GM23248 (cell line): ENCODE measurements around the gene MAGI1.

Source experiments
- EZH2 ChIP-seq: fragments of 200-600 bp; sonication (generic); IDR thresholded peaks from 2 replicates; pipeline ENCODE4 v1.6.1; 2018; ENCODE audit warnings: antibody characterized with exemption, mild to moderate bottlenecking; ENCODE audit not compliant: insufficient read depth, poor library complexity, severe bottlenecking
- EZH2phosphoT487 ChIP-seq: fragments of 200-600 bp; sonication (generic); IDR thresholded peaks from 2 replicates; pipeline ENCODE4 v1.6.1; 2018; ENCODE audit warnings: antibody characterized with exemption, moderate library complexity, mild to moderate bottlenecking, low read depth; ENCODE audit not compliant: insufficient read depth

DNA sequence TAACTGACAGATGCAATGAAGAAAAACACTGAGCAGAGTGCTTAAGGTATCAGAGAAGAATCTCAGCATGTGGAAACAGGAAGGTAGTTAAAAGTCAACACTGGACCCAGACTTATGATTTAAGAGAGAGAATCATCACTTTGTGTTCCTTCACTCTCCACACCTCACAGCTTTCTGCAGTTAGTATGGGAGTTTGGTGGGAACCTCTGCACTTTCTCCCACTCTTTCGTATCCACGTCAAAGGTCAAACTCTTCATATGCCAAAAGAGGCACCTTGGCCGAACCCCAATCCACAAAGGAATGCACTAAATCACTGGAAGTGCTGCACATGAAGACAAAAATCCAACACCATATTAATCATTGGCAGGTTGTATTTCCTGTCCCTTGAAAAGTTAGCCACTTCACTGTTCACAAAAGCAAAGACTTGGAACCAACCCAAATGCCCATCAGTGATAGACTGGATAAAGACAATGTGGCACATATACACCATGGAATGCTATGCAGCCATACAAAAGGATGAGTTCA, 361.2 kb downstream of the MAGI1 start:
- TF ChIP-seq EZH2 (no peak), EZH2phosphoT487 (no peak)
